ENCODE measurements around the gene PTEN.
"Not testable (repeated sequence)": the region's sequence is repeated elsewhere in the genome, so short reads cannot be mapped to it uniquely, and the experiment has no call there.

Gene PTEN

DNA sequence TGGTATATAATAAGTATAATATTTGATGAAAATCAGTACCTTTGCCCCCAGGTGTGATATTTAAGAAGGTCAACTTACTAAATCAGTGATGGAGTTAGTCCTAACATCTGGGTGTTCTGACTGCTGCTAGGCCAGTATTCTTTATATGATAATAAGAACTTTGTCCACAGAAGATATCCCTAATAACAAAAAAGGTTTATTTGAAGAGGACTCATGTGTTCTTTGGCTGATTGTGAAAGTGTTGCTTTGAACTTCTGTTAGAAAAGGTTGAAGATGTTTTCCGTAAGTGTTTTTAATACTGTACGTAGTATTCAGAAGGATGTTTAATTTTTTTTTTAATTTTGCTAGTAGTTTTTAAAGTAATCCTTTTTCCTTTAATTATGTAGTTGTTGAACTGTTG, 10.2 kb downstream of the PTEN start:
- no peak for DNase-seq

DNA sequence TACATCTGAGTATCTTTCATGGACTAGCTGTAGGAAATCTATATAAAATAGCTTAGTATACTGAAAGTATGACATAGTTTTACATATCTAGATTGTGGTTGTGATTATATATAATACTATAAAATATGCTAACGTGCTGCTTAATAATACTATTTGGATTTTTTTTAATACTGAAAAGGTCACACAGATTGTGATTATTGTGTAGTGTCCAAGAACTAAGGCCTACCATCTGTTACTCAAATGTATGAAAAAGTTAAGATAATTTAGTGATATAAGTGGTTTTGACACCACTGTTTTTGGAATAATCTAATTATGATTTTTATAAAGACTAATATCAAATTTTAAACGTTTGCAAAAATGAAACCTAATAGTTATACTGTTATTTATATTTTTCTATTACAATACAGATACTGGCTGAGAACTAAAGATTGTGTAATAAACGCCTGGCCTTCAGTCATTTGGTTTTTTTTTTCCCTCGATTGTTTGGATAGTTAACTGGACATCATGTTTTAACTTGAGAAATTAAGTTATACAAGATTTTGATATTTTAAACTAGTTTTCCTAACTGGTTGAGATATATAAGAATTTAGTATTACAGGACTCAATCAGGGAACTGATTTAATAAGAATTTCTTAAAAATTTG, 12.6 kb downstream of the PTEN start:
- DNase-seq, result no peak

GRCh38 chr10:87878664-87879459, 15.4 kb downstream of the PTEN start:
- no peak for DNase-seq

DNA sequence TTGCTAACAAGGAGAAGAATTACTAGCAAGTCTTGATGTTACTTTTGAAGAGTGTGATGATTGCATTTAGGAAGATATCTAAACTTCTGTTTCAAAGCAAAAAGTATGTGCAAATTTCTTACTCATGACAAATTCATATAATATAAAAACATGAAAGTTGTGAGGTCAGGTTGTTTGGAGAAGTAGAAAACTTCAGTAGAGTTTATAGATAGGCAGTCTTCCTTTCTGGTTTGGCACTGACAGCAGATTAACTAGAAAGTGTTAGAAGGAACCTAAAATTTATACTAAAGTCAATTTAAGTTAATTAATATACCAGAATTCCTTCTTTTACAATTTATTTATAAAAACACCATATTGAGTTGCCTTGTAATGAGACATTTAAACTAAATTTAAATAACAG, 16.9 kb downstream of the PTEN start:
- no peak for DNase-seq

- DNase-seq, result not testable (repeated sequence)
Observed at GRCh38 chr10:87881373-87882059, 18.1 kb downstream of the PTEN start.

DNA sequence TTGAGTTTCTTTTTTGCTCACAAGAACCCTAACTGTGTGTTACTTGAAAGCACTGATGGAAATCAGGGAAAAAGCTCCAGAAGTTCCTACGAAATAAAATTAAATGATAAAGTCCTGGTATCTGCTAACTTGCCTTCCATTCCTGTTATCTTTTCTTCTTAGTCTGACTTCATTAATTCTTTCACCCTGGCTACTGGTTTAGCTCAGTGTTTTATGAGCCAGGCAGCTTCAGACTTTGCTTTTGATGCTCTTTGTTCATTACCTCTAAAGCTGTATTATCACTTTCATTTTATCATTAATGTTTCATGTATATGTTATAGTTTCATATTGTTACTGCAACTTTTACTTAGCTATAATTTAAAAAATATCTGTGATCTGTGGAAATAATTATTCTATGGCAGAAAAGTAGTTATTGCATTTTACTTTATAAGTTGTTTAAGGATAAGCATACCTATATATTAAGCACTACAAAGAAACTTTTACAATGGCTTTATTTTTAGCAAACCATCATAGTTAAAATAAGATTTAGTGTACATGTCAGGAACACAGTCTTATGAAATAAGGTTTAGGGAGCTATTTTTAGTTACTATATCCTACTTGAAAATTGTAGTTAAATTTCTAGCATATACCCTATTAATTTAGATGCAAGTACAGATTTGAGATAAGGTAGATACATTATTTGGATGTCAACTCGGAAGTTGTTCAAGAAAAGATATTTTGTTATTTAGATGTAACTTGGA, 19.3 kb downstream of the PTEN start:
- DNase-seq, result no peak

DNA sequence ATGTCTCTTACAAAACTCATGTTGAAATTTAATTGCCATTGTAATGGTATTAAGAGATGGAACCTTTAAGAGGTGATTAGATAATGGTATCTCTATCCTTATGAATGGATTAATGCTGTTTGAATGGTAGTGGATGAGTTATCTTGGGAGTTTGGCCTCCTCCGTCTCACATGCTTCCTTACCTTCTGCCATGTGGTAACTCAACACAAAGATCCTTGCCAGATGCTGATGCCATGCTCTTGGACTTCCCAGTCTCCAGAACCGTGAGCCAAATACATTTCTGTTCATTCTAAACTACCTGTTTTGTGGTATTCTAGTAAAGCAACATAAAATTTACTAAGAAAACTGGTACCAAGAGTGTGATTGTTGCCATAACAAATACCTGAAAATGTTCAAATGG, 23.2 kb downstream of the PTEN start:
- no peak for DNase-seq

DNA sequence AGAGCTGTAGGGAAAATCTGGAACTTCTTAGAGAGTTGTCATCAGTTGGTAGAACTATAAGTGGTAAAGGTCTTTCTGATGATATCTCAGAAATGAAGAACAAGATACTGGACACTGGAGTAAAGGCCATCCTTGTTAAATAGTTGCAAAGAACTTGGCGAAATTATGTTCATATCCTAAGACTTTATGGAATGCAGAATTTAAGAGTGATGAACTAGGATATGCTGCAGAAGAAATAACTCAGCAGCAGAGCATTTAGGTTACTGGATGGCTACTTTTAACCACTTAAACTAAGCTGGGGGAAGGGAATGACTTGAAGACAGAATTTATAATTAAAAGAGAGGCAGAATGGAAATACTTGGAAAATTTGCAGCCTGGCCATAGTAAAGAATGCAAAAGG, 23.7 kb downstream of the PTEN start:
- no peak for DNase-seq

DNA sequence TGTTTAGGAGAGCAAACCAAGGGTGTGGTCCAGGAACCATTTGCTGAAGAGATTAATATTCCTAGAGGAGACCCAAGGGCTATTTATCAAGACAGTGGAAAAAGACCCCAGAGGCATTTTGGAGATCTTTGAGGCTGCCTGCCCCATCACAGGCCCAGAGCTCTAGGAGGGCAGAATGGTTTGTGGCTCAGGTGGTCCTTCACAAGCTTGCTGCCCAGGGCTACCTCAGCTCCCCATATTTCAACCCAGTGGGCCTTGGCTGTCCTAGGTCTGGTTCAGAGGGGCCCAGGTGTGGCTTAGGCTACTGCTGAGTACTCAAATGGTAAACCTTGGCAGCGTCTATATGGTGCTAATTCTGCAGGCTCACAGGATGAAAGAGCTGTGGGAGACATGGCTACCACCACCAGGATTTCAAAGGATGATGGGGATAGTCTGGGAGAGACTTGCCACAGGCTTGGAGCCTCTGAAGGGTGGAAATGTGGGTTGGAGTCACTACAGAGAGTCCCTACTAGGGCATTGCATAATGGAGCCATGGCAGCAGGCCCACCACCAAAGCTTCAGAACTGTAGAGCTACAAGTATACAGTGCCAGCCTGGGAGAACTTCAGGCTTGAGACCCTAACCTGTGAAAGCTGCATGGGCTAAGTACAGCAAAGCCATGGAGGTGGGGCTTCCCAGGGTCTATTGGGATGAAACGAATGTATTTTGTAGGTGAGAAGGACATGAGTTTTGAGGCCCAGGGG, 24.3 kb downstream of the PTEN start:
- DNase-seq, result no peak

- no peak for DNase-seq
Observed at GRCh38 chr10:87895430-87895829, 32.0 kb downstream of the PTEN start.

- DNase-seq, result no peak
Observed at GRCh38 chr10:87896216-87896615, 32.8 kb downstream of the PTEN start.

DNA sequence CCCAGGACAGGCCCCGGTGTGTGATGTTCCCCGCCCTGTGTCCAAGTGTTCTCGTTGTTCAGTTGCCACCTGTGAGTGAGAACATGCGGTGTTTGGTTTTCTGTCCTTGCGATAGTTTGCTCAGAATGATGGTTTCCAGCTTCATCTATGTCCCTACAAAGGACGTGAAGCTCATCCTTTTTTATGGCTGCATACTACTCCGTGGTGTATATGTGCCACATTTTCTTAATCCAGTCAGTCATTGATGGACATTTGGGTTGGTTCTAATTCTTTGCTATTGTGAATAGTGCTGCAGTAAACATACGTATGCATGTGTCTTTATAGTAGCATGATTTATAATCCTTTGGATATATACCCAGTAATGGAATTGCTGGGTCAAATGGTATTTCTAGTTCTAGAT, 34.5 kb downstream of the PTEN start:
- DNase-seq, result not testable (repeated sequence)

DNA sequence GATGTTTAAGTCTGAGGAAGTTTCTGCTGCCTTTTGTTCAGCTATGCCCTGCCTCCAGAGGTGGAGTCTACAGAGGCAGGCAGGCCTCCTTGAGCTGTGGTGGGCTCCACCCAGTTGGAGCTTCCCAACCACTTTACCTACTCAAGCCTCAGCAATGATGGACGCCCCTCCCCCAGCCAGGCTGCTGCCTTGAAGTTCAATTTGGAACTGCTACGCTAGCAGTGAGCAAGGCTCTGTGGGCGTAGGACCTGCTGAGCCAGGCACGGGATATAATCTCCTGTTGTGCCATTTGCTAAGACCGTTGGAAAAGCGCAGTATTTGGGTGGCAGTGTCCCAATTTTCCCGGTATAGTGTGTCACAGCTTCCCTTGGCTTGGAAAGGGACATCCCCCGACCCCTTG, 40.0 kb downstream of the PTEN start:
- DNase-seq, result not testable (repeated sequence)

GRCh38 chr10:87913156-87913921, 49.9 kb downstream of the PTEN start:
- DNase-seq, result no peak

- DNase-seq, result no peak
Observed at GRCh38 chr10:87915406-87915805, 52.0 kb downstream of the PTEN start.

GRCh38 chr10:87915989-87916388, 52.6 kb downstream of the PTEN start:
- DNase-seq, result no peak

GRCh38 chr10:87916515-87916914, 53.1 kb downstream of the PTEN start:
- DNase-seq, result no peak

DNA sequence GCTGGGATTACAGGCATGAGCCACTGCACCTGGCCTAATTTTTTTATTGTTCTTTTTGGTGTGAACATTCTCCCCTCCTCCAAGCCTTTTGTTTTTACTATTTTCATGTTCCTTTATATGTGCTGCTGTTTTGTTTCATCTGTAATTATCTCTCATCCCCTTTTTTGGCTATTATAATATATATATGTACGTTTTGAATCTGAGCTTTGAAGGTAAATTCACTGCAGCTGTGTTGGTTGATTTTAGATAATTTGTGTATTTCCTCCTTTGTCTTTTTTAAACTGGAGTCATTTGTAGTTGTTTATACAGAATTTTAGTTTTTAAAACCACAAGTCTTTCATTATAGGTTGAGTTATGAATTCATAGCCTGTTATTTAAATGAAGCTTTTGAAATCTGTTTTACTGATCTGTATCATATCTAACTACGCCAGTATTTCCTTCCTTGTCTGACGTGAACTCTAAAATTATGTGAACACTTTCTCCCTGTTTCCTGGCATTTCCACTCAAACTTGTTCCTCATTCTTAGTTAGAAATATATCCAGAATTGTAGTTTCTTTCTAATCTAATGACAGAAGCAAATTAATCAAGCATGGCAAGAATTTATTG, 54.9 kb downstream of the PTEN start:
- DNase-seq, result no peak

GRCh38 chr10:87920538-87920937, 57.1 kb downstream of the PTEN start:
- DNase-seq, result no peak

DNA sequence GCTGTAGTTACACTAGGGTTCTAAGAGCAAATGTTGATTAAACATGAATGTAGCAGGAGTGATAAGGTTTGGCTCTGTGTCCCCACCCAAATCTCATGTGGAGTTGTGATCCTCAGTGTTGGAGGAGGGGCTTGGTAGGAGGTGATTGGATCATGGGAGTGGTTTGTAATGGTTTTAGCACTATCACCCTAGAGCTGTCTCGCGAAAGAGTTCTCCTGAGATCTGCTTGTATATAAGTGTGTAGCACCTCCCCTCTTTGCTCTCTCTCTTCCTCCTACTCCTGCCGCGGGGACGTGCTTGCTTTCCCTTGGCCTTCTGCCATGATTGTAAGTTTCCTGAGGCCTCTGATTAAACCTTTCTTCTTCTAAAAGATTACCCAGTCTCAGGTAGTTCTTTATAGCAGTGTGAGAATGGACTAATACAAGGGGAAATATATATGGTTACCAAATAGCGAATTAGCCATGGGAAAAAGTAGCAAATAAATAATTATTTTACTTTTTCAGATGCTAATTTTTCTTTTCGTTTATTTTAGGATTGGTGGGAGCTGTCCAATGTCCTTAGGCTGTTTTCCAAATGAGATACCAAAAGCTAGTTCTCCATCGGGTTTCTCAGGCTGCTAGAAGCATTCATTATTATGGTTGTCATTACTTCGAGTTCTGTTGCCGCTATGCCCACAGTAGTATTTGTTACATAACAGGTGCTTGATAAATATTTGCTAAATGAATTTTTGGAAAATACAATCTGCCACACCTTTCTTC, 58.7 kb downstream of the PTEN start:
- no peak for DNase-seq

GRCh38 chr10:87923233-87923632, 59.8 kb downstream of the PTEN start:
- DNase-seq, result no peak

All from COR-L47 (cell line).